ENCODE results near the gene ACY1.

The ACY1 gene

DNA sequence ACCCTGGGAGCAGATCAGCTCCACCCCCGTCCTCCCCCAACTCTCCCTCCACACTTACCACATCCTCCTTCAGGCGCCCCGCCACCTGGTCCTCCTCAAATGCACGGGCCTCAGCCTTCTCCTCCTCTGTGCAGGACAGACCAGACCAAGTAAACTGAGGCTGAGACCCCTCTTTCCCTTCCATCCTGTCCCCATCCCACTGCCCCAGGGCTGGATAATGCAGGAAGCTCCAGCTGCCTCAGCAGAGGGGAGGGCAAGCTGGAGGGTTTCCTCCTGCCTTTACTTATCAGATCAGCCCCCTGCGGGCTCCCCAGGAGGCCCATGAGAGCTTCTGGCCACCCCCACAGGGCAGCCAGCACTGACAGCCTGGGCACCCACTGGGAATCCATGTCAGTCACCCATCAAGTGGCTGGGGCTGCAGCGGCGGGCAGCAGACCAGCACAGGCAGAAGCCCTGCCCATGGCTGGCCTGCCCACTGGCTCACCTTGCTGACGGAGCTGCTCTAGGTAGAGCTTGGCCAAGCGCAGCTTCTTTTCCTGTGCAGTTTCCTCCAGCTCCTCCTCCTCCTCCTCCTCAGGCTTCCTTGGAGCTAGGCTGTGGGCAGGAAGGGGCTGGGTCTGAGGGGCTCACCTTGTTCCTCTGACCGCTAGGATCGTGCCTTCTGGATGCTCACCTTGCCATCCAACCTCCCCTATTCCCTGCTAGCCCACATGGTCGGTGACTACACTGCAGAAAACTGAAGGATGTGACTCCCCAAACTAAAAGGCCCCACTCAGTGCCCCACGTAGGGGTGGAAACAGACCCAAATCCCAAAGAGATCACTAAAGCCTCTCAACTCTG, 45.5 kb upstream of the ACY1 start:
- ChIA-PET POLR2A (no interaction called here), CTCF (interaction anchor here (1.5 kb wide), 1 partner anchor 37 kb away, joined by 7 read pairs; the partner anchor contains the start of genes ABHD14A and ABHD14B)
- no peak overlapping the region for H3K4me3 ChIP-seq (ENCODE audit: low read depth, low read length)
- no peak for DNase-seq (ENCODE audit: low read depth, low spot score)
- TF ChIP-seq, protein P1, sequence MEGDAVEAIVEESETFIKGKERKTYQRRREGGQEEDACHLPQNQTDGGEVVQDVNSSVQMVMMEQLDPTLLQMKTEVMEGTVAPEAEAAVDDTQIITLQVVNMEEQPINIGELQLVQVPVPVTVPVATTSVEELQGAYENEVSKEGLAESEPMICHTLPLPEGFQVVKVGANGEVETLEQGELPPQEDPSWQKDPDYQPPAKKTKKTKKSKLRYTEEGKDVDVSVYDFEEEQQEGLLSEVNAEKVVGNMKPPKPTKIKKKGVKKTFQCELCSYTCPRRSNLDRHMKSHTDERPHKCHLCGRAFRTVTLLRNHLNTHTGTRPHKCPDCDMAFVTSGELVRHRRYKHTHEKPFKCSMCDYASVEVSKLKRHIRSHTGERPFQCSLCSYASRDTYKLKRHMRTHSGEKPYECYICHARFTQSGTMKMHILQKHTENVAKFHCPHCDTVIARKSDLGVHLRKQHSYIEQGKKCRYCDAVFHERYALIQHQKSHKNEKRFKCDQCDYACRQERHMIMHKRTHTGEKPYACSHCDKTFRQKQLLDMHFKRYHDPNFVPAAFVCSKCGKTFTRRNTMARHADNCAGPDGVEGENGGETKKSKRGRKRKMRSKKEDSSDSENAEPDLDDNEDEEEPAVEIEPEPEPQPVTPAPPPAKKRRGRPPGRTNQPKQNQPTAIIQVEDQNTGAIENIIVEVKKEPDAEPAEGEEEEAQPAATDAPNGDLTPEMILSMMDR (IDR thresholded peaks at IDR 0.05; ENCODE audit: insufficient read depth, low read length, missing control alignments), result no peak

DNA sequence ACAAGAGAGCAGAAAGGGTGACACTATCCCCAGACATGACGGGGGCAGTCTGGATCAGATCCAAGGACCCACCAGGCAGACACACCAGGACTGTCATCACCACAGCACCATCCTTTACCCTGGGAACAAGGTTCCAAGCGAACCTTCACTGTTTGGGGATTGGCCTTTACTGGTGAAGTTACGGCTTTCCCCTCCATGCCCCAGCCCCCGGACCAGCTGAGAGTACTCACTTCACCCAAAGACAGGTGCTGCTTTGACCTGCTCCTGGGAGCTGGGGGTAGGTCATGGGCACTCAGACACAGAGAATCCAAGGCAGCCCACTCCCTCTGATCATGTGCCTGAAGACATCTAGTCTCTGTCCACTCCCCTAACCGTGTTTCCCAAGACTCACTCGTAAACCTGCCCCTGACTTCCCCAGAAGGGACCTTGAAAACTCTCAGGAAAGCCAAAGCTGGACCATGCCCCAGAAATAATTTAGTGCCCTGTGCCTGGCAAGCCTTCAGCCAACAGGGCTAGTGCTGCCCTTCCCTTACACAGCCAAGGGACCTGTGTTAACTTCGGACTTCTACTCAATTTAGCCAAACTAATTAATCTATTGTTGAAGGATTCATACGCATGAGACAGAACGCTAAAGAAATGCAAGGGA, 44.4 kb upstream of the ACY1 start:
- H3K4me3 ChIP-seq (ENCODE audit: low read depth, low read length), result no peak overlapping the region
- ChIA-PET CTCF (interaction anchor here (1.5 kb wide), 1 partner anchor 35 kb away, joined by 7 read pairs; the partner anchor contains the start of genes ABHD14A and ABHD14B), POLR2A (no interaction called here)
- DNase-seq (ENCODE audit: low read depth, low spot score), result no peak
- TF ChIP-seq, protein P1 (IDR thresholded peaks at IDR 0.05; ENCODE audit: insufficient read depth, low read length, missing control alignments), result no peak

DNA sequence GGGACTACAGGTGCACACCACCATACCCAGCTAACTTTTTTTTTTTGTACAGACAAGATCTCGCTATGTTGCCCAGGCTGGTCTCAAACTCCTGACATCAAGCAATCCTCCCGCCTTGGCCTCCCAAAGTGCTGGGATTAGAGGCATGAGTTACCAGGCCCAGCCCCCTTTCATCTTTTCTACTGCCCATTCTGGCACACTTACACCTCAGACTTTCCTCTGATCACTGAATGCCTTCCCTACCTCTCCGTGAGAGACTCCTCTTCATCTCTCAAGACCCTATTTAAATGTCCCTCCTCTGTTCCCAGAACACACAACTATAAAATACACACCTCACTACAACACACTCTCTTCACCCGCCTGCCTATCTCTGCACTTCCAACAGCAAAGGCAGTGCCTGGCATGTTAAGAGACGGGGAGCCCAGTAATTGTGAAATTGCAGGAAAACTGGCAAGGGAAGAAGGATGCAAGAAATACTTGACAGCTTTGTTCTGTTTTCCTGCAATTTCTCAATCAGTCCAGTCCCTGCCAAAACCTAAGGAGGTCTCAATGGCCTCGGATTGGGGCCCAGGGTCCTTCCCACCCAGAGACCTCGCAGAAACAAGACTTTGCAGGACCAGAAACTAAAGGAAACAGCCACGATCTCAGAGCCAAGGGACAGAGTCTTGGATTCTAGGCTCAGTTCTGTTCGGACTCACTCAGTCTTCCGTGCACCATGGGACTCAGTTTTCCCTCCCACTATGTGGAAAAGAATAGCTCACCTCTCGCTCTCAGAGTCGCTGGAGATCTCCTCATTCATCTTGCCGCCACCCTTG, 42.5 kb upstream of the ACY1 start:
- CTCF ChIA-PET, result interaction anchor here (0.6 to 4.0 kb wide), 21 partner anchors 9 to 441 kb away, joined by 3 to 74 read pairs (median 11); partner anchors contain the start of genes ABHD14A, ABHD14B, ACY1 and DCAF1
- no peak for DNase-seq (ENCODE audit: low read depth, low spot score)
- POLR2A ChIA-PET, result interaction anchor here (0.6 to 2.6 kb wide), 9 partner anchors 12 to 112 kb away, joined by 3 to 16 read pairs (median 4); partner anchors contain the start of genes ABHD14B, PCBP4 and RPL29
- TF ChIP-seq, protein P1 (IDR thresholded peaks at IDR 0.05; ENCODE audit: insufficient read depth, low read length, missing control alignments), result no peak
- H3K4me3 ChIP-seq (ENCODE audit: low read depth, low read length), result peak overlapping the region; percentile 81

DNA sequence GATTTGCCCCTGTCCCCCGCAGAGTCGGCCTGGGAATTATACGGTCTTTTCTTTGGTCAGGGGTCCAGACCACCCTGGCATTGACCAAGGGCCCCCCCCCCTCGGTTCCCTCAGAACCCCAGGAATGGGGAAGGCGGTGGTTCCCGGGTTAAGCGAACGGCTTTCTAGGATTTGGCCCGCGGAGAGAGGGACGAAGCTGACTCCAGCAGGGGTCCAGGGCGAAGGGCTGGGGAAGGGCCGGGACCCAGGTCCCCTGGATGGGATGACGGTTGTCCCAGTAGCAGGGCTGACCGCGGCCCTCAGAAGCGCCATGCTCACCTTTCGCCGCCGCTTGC, 41.9 kb upstream of the ACY1 start:
- peak overlapping the region; percentile 81 for H3K4me3 ChIP-seq (ENCODE audit: low read depth, low read length)
- DNase-seq (ENCODE audit: low read depth, low spot score), result no peak
- ChIA-PET CTCF (interaction anchor here (0.6 to 4.0 kb wide), 21 partner anchors 9 to 441 kb away, joined by 3 to 74 read pairs (median 11); partner anchors contain the start of genes ABHD14A, ABHD14B, ACY1 and DCAF1), POLR2A (interaction anchor here (0.6 to 2.6 kb wide), 9 partner anchors 11 to 111 kb away, joined by 3 to 16 read pairs (median 4); partner anchors contain the start of genes ABHD14B, PCBP4 and RPL29)
- TF ChIP-seq, protein P1 (IDR thresholded peaks at IDR 0.05; ENCODE audit: insufficient read depth, low read length, missing control alignments), result no peak

DNA sequence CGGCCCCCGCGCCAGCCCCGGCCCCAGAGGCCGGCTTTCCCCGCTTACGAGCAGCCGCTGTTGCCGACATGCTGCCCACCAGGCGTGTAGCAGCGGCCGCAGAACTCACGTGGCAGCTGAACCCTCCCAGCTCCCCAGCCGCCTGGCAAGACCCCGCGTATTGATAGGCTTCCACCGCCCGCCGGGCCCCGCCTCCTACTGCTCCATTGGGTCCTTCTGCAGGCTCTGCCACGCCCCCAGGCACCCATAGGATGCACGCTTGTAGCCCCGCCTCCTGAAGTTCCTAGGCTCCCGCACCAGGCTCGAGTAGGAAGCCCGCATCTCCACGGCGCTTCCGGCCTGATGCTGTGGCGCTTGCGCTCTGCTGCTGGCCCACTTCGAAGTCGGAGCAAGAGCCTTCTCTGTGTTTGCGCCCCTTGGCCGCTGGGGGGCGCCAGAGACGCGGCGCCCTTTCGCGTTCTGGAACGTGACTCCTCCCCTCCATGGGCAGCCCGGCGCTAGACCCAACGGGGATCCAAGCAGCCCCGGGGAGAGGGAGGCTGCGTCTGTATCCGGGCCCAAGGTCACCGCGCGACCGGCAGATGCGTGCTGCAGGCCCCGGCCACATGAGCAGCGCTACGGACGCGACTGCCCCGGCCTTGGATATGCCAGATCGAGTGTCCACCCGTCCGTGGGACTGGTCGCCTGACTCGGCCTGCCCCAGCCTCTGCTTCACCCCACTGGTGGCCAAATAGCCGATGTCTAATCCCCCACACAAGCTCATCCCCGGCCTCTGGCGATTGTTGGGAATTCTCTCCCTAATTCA, 41.3 kb upstream of the ACY1 start, which contains the start of the genes PARP3 and RRP9:
PARP3 (plus strand) TSS at position 566 of the 805 bp plus-strand sequence. CDS start 993 bp downstream, outside the sequence.
RRP9 (minus strand) TSS at position 107 of the 805 bp plus-strand sequence; CDS start at position 70, 37 bp downstream.
- CTCF ChIA-PET, result interaction anchor here (0.6 to 4.0 kb wide), 34 partner anchors 9 to 442 kb away, joined by 3 to 74 read pairs (median 5); partner anchors contain the start of genes ABHD14A, ABHD14B, ACY1 and DCAF1
- POLR2A ChIA-PET, result interaction anchor here (0.5 to 2.6 kb wide), 14 partner anchors 11 to 1062 kb away, joined by 3 to 16 read pairs (median 4); partner anchors contain the start of genes ABHD14A, ABHD14B, ACY1 and PCBP4

More for the DNA sequence above, 41.3 kb upstream of the ACY1 start, which contains the start of the genes PARP3 and RRP9:
- peak within 1 kb of the TSS; percentile 81 for H3K4me3 ChIP-seq (ENCODE audit: low read depth, low read length)
- TF ChIP-seq, protein P1 (IDR thresholded peaks at IDR 0.05; ENCODE audit: insufficient read depth, low read length, missing control alignments), result peak; percentile 99
- DNase-seq (ENCODE audit: low read depth, low spot score), result peak; percentile 99

Data from AG04449 (cell line).